NCI-H748 (cell line): ENCODE results near the gene B2M.
A peak's percentile ranks its signal among the peaks of the same experiment; 100 is the strongest.
"Not testable (repeated sequence)": the region's sequence is repeated elsewhere in the genome, so short reads cannot be mapped to it uniquely, and the experiment has no call there.

ENCODE experiments used
- DNase-seq: peaks from one replicate; lab custom pipeline; 2025; ENCODE audit not compliant: unreplicated experiment; lab: John Stamatoyannopoulos, UW

The B2M gene

GRCh38 chr15:44711096-44711742, at the start of gene B2M, which contains the start of gene PATL2:
TSS of gene B2M (plus strand) at chr15:44711517. CDS start at chr15:44711547, 30 bp downstream.
TSS of gene PATL2 (minus strand) at chr15:44711323. CDS start at chr15:44676490, 34,833 bp downstream.
- peak; percentile 92 for DNase-seq

- no peak for DNase-seq
Measured at GRCh38 chr15:44661576-44661975, 49.7 kb upstream of the B2M start.

GRCh38 chr15:44662478-44663409, 48.6 kb upstream of the B2M start:
- peak; percentile 68 for DNase-seq

GRCh38 chr15:44663410-44664308, 47.7 kb upstream of the B2M start, which contains the start of gene SPG11:
TSS of gene SPG11 (minus strand) at chr15:44663662. CDS start at chr15:44663647, 15 bp downstream.
- peak; percentile 97 for DNase-seq

GRCh38 chr15:44666210-44667038, 44.9 kb upstream of the B2M start:
- DNase-seq, result no peak

- DNase-seq, result no peak
Measured at GRCh38 chr15:44667039-44667360, 44.3 kb upstream of the B2M start.

GRCh38 chr15:44668921-44669320, 42.4 kb upstream of the B2M start:
- no peak for DNase-seq

- no peak for DNase-seq
Measured at GRCh38 chr15:44670087-44670950, 41.0 kb upstream of the B2M start.

- DNase-seq, result no peak
Measured at GRCh38 chr15:44673639-44674038, 37.7 kb upstream of the B2M start.

- no peak for DNase-seq
Measured at GRCh38 chr15:44675911-44676310, 35.4 kb upstream of the B2M start.

- DNase-seq, result no peak
Measured at GRCh38 chr15:44676676-44677075, 34.6 kb upstream of the B2M start.

GRCh38 chr15:44682211-44682610, 29.1 kb upstream of the B2M start:
- DNase-seq, result no peak

GRCh38 chr15:44682809-44683682, 28.3 kb upstream of the B2M start:
- peak; percentile 82 for DNase-seq

GRCh38 chr15:44689318-44689717, 22.0 kb upstream of the B2M start:
- not testable (repeated sequence) for DNase-seq

- DNase-seq, result not testable (repeated sequence)
Measured at GRCh38 chr15:44690245-44690644, 21.1 kb upstream of the B2M start.

GRCh38 chr15:44692659-44693058, 18.7 kb upstream of the B2M start:
- DNase-seq, result no peak

- no peak for DNase-seq
Measured at GRCh38 chr15:44694416-44694815, 16.9 kb upstream of the B2M start.

- DNase-seq, result no peak
Measured at GRCh38 chr15:44695294-44695693, 16.0 kb upstream of the B2M start.
